Neutrophil (primary cell): ENCODE measurements around the gene TM7SF3.

Experiments
- H3K27ac ChIP-seq: fragments of 200-600 bp; sonication (generic); 2 replicates; pipeline ENCODE4 v1.5.1; 2016; ENCODE audit warnings: mild to moderate bottlenecking, moderate library complexity
- H3K27me3 ChIP-seq: fragments of 200-600 bp; sonication (generic); 2 replicates; pipeline ENCODE4 v1.6.0; 2016; ENCODE audit warnings: mild to moderate bottlenecking
- H3K36me3 ChIP-seq: fragments of 200-600 bp; sonication (generic); 2 replicates; pipeline ENCODE4 v1.5.1; 2017
- H3K4me1 ChIP-seq, 2 experiments: fragments of 200-600 bp in 1 of 2; sonication (generic) in 1 of 2; 1 replicate in 1 of 2; 2 replicates in 1 of 2; pipeline versions ENCODE4 v1.5.1 to v1.6.1; 2013 to 2016; ENCODE audit warnings: low read depth in 1 of 2, low read length in 1 of 2, mild to moderate bottlenecking in 1 of 2, moderate library complexity in 1 of 2; ENCODE audit not compliant: control insufficient read depth in 1 of 2, insufficient read depth in 1 of 2
- H3K4me3 ChIP-seq, 2 experiments: fragments of 200-600 bp in 1 of 2; sonication (generic) in 1 of 2; 1 replicate in 1 of 2; 2 replicates in 1 of 2; pipeline ENCODE4 v1.5.1; 2013 to 2016; ENCODE audit warnings: low read depth in 1 of 2, low read length in 1 of 2, mild to moderate bottlenecking in 1 of 2, moderate library complexity in 1 of 2
- H3K9me3 ChIP-seq: fragments of 200-600 bp; sonication (generic); 2 replicates; pipeline ENCODE4 v1.5.1; 2016
- TF ChIP-seq, protein P1 (sequence below): fragments of 200-600 bp; sonication (generic); IDR thresholded peaks from 2 replicates; pipeline ENCODE4 v1.5.1; 2016; ENCODE audit warnings: antibody characterized with exemption

The TM7SF3 gene

GRCh38 chr12:27006797-27007467 lies 7.3 kb downstream of the TM7SF3 start:
- TF ChIP-seq, protein P1, sequence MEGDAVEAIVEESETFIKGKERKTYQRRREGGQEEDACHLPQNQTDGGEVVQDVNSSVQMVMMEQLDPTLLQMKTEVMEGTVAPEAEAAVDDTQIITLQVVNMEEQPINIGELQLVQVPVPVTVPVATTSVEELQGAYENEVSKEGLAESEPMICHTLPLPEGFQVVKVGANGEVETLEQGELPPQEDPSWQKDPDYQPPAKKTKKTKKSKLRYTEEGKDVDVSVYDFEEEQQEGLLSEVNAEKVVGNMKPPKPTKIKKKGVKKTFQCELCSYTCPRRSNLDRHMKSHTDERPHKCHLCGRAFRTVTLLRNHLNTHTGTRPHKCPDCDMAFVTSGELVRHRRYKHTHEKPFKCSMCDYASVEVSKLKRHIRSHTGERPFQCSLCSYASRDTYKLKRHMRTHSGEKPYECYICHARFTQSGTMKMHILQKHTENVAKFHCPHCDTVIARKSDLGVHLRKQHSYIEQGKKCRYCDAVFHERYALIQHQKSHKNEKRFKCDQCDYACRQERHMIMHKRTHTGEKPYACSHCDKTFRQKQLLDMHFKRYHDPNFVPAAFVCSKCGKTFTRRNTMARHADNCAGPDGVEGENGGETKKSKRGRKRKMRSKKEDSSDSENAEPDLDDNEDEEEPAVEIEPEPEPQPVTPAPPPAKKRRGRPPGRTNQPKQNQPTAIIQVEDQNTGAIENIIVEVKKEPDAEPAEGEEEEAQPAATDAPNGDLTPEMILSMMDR: no peak
- Histone ChIP-seq H3K9me3 (no peaks in the 10 kb centered on the region), H3K4me1 (peaks cover 74 to 80% of the 10 kb centered on the region in 2 experiments), H3K4me3 (no peak overlapping the region), H3K27me3 (no peaks in the 10 kb centered on the region), H3K27ac (peak overlapping the region; percentile 64), H3K36me3 (no peaks in the 10 kb centered on the region)

- no peaks in the 10 kb centered on the region for H3K27me3 ChIP-seq
- H3K9me3 ChIP-seq: no peaks in the 10 kb centered on the region
- no peak overlapping the region for H3K27ac ChIP-seq
- H3K4me1 ChIP-seq: peaks cover 83 to 87% of the 10 kb centered on the region in 2 experiments
- no peak overlapping the region for H3K4me3 ChIP-seq
- no peaks in the 10 kb centered on the region for H3K36me3 ChIP-seq
- TF ChIP-seq, protein P1: no peak
Observed at GRCh38 chr12:27005495-27005894, 8.7 kb downstream of the TM7SF3 start.

GRCh38 chr12:27003421-27004381 lies 10.5 kb downstream of the TM7SF3 start:
- H3K27me3 ChIP-seq: no peaks in the 10 kb centered on the region
- H3K27ac ChIP-seq: peak overlapping the region; percentile 84
- H3K9me3 ChIP-seq: no peaks in the 10 kb centered on the region
- no peaks in the 10 kb centered on the region for H3K36me3 ChIP-seq
- peaks cover 89% of the 10 kb centered on the region in 2 experiments for H3K4me1 ChIP-seq
- H3K4me3 ChIP-seq: no peak overlapping the region
- TF ChIP-seq, protein P1: no peak

DNA sequence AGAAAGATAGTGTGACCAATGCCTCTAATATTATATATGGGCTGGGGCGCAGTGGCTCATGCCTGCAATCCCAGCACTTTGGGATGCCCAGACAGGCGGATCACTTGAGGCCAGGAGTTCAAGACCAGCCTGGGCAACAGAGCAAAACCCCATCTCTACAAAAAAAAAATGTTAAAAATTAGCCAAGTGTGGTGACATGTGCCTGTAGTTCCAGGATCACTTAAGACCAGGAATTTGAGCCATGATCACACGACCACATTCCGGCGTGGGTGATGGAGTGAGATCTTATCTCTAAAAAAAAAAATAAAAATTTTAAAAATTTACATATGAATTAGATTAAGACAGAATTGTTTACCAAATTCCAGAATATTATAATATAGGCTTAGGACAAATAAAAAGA lies 12.0 kb downstream of the TM7SF3 start:
- Histone ChIP-seq H3K36me3 (no peaks in the 10 kb centered on the region), H3K4me1 (peaks cover 89% of the 10 kb centered on the region in 2 experiments), H3K27ac (peak overlapping the region; percentile 84), H3K9me3 (no peaks in the 10 kb centered on the region), H3K27me3 (no peaks in the 10 kb centered on the region), H3K4me3 (peak overlapping the region; percentile 18 to 33)
- TF ChIP-seq, protein P1: no peak

DNA sequence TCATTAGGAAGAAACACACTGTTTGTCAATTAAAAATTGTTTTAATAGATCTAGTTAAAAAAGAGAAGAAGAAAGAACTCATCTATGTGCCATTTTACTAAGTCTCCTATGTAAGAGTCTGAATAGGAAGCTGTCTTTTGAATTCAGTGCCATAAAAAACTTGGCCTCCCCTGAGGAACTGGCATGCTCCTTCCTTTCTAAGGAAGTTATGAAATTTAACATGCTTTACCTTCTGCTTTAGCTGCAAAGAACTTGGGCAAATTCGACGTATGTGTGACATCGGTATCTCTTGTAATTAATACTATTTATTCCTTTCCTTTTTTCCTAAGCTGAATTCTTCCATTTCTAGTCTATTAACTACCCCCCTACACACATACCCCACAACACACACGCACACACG lies 12.5 kb downstream of the TM7SF3 start:
- Histone ChIP-seq H3K27ac (peak overlapping the region; percentile 84), H3K36me3 (no peaks in the 10 kb centered on the region), H3K4me3 (peak overlapping the region; percentile 18 to 33)

More for the DNA sequence above, 12.5 kb downstream of the TM7SF3 start:
- TF ChIP-seq, protein P1: no peak
- peaks cover 89% of the 10 kb centered on the region in 2 experiments for H3K4me1 ChIP-seq
- H3K27me3 ChIP-seq: no peaks in the 10 kb centered on the region
- H3K9me3 ChIP-seq: no peaks in the 10 kb centered on the region
